ENCODE measurements around the gene EXOC3L1.

Gene EXOC3L1

GRCh38 chr16:67228034-67228785 is 38.3 kb upstream of the EXOC3L1 start:
- H3K9me3 Mint-ChIP-seq, result no peaks in the 10 kb centered on the region
- ATAC-seq (ENCODE audit: low read depth) (no peak), DNase-seq (ENCODE audit: low spot score in 2 of 2) (no peak)
- no peaks in the 10 kb centered on the region for H3K27me3 Mint-ChIP-seq
- peak overlapping the region; percentile 97 for H3K27ac Mint-ChIP-seq
- peaks cover 21% of the 10 kb centered on the region for H3K4me1 Mint-ChIP-seq
- peak overlapping the region; percentile 100 for H3K4me3 Mint-ChIP-seq
- peaks cover 16% of the 10 kb centered on the region for H3K36me3 Mint-ChIP-seq

- Mint-ChIP-seq H3K27me3 (no peaks in the 10 kb centered on the region), H3K36me3 (peaks cover 16% of the 10 kb centered on the region), H3K4me3 (peak overlapping the region; percentile 100), H3K4me1 (peaks cover 21% of the 10 kb centered on the region), H3K27ac (peak overlapping the region; percentile 97), H3K9me3 (no peaks in the 10 kb centered on the region)
- ATAC-seq (ENCODE audit: low read depth), result no peak
- no peak for DNase-seq (ENCODE audit: low spot score in 2 of 2)
Measured at GRCh38 chr16:67227567-67227921, 37.6 kb upstream of the EXOC3L1 start.

GRCh38 chr16:67226804-67227566 is 37.0 kb upstream of the EXOC3L1 start, which contains the start of gene TMEM208:
TMEM208 (plus strand) TSS chr16:67227130; CDS start chr16:67227219, 89 bp downstream.
- Mint-ChIP-seq H3K27me3 (no peaks in the 10 kb centered on the region), H3K27ac (peak within 1 kb of the TSS; percentile 97), H3K4me1 (peaks cover 21% of the 10 kb centered on the region), H3K9me3 (no peaks in the 10 kb centered on the region), H3K4me3 (peak within 1 kb of the TSS; percentile 100), H3K36me3 (peaks cover 16% of the 10 kb centered on the region)
- peak; percentile 96 to 99 for DNase-seq (ENCODE audit: low spot score in 2 of 2)
- ATAC-seq (ENCODE audit: low read depth), result peak; percentile 95

GRCh38 chr16:67226295-67226803 is 36.4 kb upstream of the EXOC3L1 start:
- Mint-ChIP-seq H3K9me3 (no peaks in the 10 kb centered on the region), H3K4me3 (peak overlapping the region; percentile 100), H3K4me1 (peaks cover 21% of the 10 kb centered on the region), H3K27me3 (no peaks in the 10 kb centered on the region), H3K36me3 (peaks cover 16% of the 10 kb centered on the region), H3K27ac (peak overlapping the region; percentile 97)
- DNase-seq (ENCODE audit: low spot score in 2 of 2) (no peak), ATAC-seq (ENCODE audit: low read depth) (no peak)

- no peaks in the 10 kb centered on the region for H3K27me3 Mint-ChIP-seq
- no peak overlapping the region for H3K4me3 Mint-ChIP-seq
- ATAC-seq (ENCODE audit: low read depth) (no peak), DNase-seq (ENCODE audit: low spot score in 2 of 2) (no peak)
- H3K36me3 Mint-ChIP-seq, result peaks cover 13% of the 10 kb centered on the region
- H3K4me1 Mint-ChIP-seq, result peaks cover 21% of the 10 kb centered on the region
- no peaks in the 10 kb centered on the region for H3K9me3 Mint-ChIP-seq
- H3K27ac Mint-ChIP-seq, result no peak overlapping the region
Measured at GRCh38 chr16:67223992-67224391, 34.1 kb upstream of the EXOC3L1 start.

GRCh38 chr16:67216612-67217490 is 26.9 kb upstream of the EXOC3L1 start:
- Mint-ChIP-seq H3K27me3 (no peaks in the 10 kb centered on the region), H3K4me3 (no peak overlapping the region)

GRCh38 chr16:67215706-67216105 is 25.8 kb upstream of the EXOC3L1 start:
- no peak overlapping the region for H3K27ac Mint-ChIP-seq

More at GRCh38 chr16:67216612-67217490, 26.9 kb upstream of the EXOC3L1 start:
- H3K9me3 Mint-ChIP-seq, result no peaks in the 10 kb centered on the region
- peaks cover 9% of the 10 kb centered on the region for H3K36me3 Mint-ChIP-seq
- no peak for ATAC-seq (ENCODE audit: low read depth)
- H3K4me1 Mint-ChIP-seq, result peaks cover 6% of the 10 kb centered on the region
- DNase-seq (ENCODE audit: low spot score in 2 of 2), result no peak
- H3K27ac Mint-ChIP-seq, result no peak overlapping the region

GRCh38 chr16:67213197-67214019 is 23.5 kb upstream of the EXOC3L1 start:
- Mint-ChIP-seq H3K4me3 (no peak overlapping the region), H3K9me3 (no peaks in the 10 kb centered on the region), H3K4me1 (peaks cover 6% of the 10 kb centered on the region), H3K27me3 (no peaks in the 10 kb centered on the region), H3K27ac (no peak overlapping the region), H3K36me3 (peaks cover 7% of the 10 kb centered on the region)
- ATAC-seq (ENCODE audit: low read depth) (no peak), DNase-seq (ENCODE audit: low spot score in 2 of 2) (no peak)

More at GRCh38 chr16:67215706-67216105, 25.8 kb upstream of the EXOC3L1 start:
- DNase-seq (ENCODE audit: low spot score in 2 of 2) (no peak), ATAC-seq (ENCODE audit: low read depth) (no peak)
- no peak overlapping the region for H3K4me3 Mint-ChIP-seq
- peaks cover 6% of the 10 kb centered on the region for H3K4me1 Mint-ChIP-seq
- no peaks in the 10 kb centered on the region for H3K27me3 Mint-ChIP-seq
- H3K36me3 Mint-ChIP-seq, result peaks cover 9% of the 10 kb centered on the region
- no peaks in the 10 kb centered on the region for H3K9me3 Mint-ChIP-seq

GRCh38 chr16:67212766-67213165 is 22.8 kb upstream of the EXOC3L1 start:
- Mint-ChIP-seq H3K27me3 (no peaks in the 10 kb centered on the region), H3K4me1 (peaks cover 6% of the 10 kb centered on the region), H3K4me3 (no peak overlapping the region)

GRCh38 chr16:67211674-67212073 is 21.7 kb upstream of the EXOC3L1 start:
- Mint-ChIP-seq H3K27me3 (no peaks in the 10 kb centered on the region), H3K4me3 (no peak overlapping the region), H3K27ac (no peak overlapping the region), H3K4me1 (peaks cover 6% of the 10 kb centered on the region), H3K36me3 (peaks cover 7% of the 10 kb centered on the region), H3K9me3 (no peaks in the 10 kb centered on the region)
- no peak for DNase-seq (ENCODE audit: low spot score in 2 of 2)
- ATAC-seq (ENCODE audit: low read depth), result no peak

More at GRCh38 chr16:67212766-67213165, 22.8 kb upstream of the EXOC3L1 start:
- H3K36me3 Mint-ChIP-seq, result peaks cover 7% of the 10 kb centered on the region
- no peak overlapping the region for H3K27ac Mint-ChIP-seq
- no peak for DNase-seq (ENCODE audit: low spot score in 2 of 2)
- H3K9me3 Mint-ChIP-seq, result no peaks in the 10 kb centered on the region
- ATAC-seq (ENCODE audit: low read depth), result no peak

- H3K27ac Mint-ChIP-seq, result no peak overlapping the region
- H3K27me3 Mint-ChIP-seq, result no peaks in the 10 kb centered on the region
- no peaks in the 10 kb centered on the region for H3K4me1 Mint-ChIP-seq
Measured at GRCh38 chr16:67210069-67210937, 20.4 kb upstream of the EXOC3L1 start.

GRCh38 chr16:67209565-67209964 is 19.6 kb upstream of the EXOC3L1 start:
- ATAC-seq (ENCODE audit: low read depth), result no peak
- Mint-ChIP-seq H3K4me1 (no peaks in the 10 kb centered on the region), H3K27ac (no peak overlapping the region), H3K36me3 (peaks cover 3% of the 10 kb centered on the region), H3K9me3 (no peaks in the 10 kb centered on the region), H3K27me3 (no peaks in the 10 kb centered on the region), H3K4me3 (no peak overlapping the region)
- no peak for DNase-seq (ENCODE audit: low spot score in 2 of 2)

More at GRCh38 chr16:67210069-67210937, 20.4 kb upstream of the EXOC3L1 start:
- H3K36me3 Mint-ChIP-seq, result peaks cover 3% of the 10 kb centered on the region
- no peak for DNase-seq (ENCODE audit: low spot score in 2 of 2)
- no peak overlapping the region for H3K4me3 Mint-ChIP-seq
- H3K9me3 Mint-ChIP-seq, result no peaks in the 10 kb centered on the region
- ATAC-seq (ENCODE audit: low read depth), result no peak
